MCF 10A (cell line): ENCODE results near the gene DEPDC1. TPM values are rescaled to one million over a fixed set of nuclear protein-coding genes. Genes with fewer than 3 reads are reported as not detected.

Experiments used
- BruUV-seq: library from RNA; stranded (reverse); fragments of 400-500 nt; replicated peaks from 2 replicates; lab custom pipeline; 2021; lab: Mats Ljungman, UMichigan
- CTCF ChIA-PET: fragments of 300-600 bp; sonication (Branson Sonifier 250); formaldehyde crosslinking; extraction: SDS; loops from one replicate; lab custom pipeline; 2021; ENCODE audit warnings: antibody characterized with exemption, inconsistent platforms; lab: Yijun Ruan, JAX
- POLR2A ChIA-PET: fragments of 300-600, 350-650 bp; sonication (Branson Sonifier 250); formaldehyde crosslinking; extraction: SDS; loops from one replicate; lab custom pipeline; 2020; ENCODE audit warnings: antibody characterized with exemption, inconsistent platforms; lab: Yijun Ruan, JAX
- DNase-seq: peaks from one replicate; pipeline ENCODE4 v3.0.0-alpha.2; 2018; ENCODE audit not compliant: unreplicated experiment
- H3K27ac Mint-ChIP-seq: one replicate; pipeline ENCODE4 v1.8.0; 2022; ENCODE audit warnings: mild to moderate bottlenecking, low read depth, mixed read lengths; ENCODE audit not compliant: unreplicated experiment
- H3K27me3 Mint-ChIP-seq: one replicate; pipeline ENCODE4 v1.8.0; 2022; ENCODE audit warnings: mixed read lengths; ENCODE audit not compliant: insufficient read depth, unreplicated experiment
- H3K36me3 Mint-ChIP-seq: one replicate; pipeline ENCODE4 v1.8.0; 2022; ENCODE audit warnings: mild to moderate bottlenecking, moderate library complexity, mixed read lengths; ENCODE audit not compliant: insufficient read depth, unreplicated experiment
- H3K4me1 Mint-ChIP-seq: one replicate; pipeline ENCODE4 v1.8.0; 2022; ENCODE audit warnings: mixed read lengths; ENCODE audit not compliant: insufficient read depth, unreplicated experiment
- H3K4me3 Mint-ChIP-seq: one replicate; pipeline ENCODE4 v1.8.0; 2022; ENCODE audit warnings: mild to moderate bottlenecking, moderate library complexity, mixed read lengths; ENCODE audit not compliant: unreplicated experiment
- H3K9me3 Mint-ChIP-seq: one replicate; pipeline ENCODE4 v1.8.0; 2022; ENCODE audit warnings: mixed read lengths; ENCODE audit not compliant: unreplicated experiment
- CTCF ChIP-seq: fragments of 200-600 bp; IDR thresholded peaks from one replicate; pipeline ENCODE4 v1.8.0; 2022; ENCODE audit warnings: antibody characterized with exemption, mild to moderate bottlenecking; ENCODE audit not compliant: unreplicated experiment
- intact Hi-C: fragments of 100-400 bp; cut with micrococcal nuclease; formaldehyde crosslinking; loops from 2 replicates; pipeline ENCODE4 v1.14.1; 2022
- total RNA-seq: library from RNA; stranded (reverse); gene quantifications from 2 replicates; pipeline ENCODE4 v1.2.3, GENCODE V29; 2022

DEPDC1 gene
- total RNA-seq, 1 experiment from 2014 or later, result 26.8 TPM

DNA sequence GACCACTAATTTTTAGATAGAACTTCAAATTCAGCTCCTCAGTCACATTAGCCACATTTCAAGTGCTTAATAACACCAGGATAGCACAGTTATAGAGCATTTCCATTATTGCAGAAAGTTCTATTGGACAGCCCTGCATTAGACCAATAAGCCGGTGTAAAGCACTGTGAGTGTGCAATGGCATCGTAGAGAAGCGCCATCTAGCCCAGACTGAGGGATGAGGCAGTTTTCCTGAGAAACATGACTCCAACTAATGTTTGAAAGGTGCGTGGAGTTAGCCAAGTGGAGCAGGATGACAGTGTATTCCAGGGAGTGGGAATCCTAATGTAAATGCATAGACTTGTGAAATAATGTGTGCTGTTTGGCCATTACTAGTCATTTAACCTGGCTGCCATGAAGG lies 54.9 kb downstream of the DEPDC1 start:
- H3K27ac Mint-ChIP-seq, result no peak overlapping the region
- DNase-seq, result no peak
- no TSS peak for BruUV-seq
- no peaks in the 10 kb centered on the region for H3K9me3 Mint-ChIP-seq
- peaks cover 14% of the 10 kb centered on the region for H3K4me1 Mint-ChIP-seq
- ChIA-PET POLR2A (no interaction called here), CTCF (interaction anchor here (0.6 to 4.0 kb wide), 17 partner anchors 9 to 1527 kb away, joined by 3 to 39 read pairs (median 4); no protein-coding TSS in a partner anchor)
- TF ChIP-seq CTCF, result no peak
- H3K27me3 Mint-ChIP-seq, result no peaks in the 10 kb centered on the region
- intact Hi-C loops, result loop anchor here (2.0 to 5.0 kb wide), 2 partner anchors 90 to 325 kb away; no protein-coding TSS in a partner anchor
- H3K4me3 Mint-ChIP-seq, result no peak overlapping the region
- no peaks in the 10 kb centered on the region for H3K36me3 Mint-ChIP-seq

DNA sequence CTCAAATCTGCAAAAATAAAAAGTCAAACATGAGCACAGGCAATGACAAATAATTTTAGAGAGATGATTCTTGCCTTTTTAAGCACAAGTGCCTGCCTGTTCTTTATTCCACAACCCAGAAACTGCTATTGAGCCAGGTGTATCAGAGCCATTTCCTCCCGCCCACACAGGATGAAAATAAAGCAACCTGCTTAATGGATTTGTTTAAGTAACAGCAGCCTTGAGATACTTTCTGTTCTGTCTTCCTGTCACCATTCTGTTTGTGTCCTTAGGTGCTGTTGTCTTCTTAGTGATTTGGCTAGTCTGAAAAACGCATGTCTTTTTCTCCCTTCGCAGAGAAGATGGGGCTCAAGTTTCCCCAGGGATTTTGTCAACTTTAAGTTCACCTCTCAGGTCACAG lies 58.6 kb downstream of the DEPDC1 start:
- DNase-seq, result no peak
- CTCF ChIA-PET, result interaction anchor here (0.7 kb wide), 1 partner anchor 1180 kb away, joined by 3 read pairs; no protein-coding TSS in a partner anchor
- POLR2A ChIA-PET, result no interaction called here
- Mint-ChIP-seq H3K36me3 (no peaks in the 10 kb centered on the region), H3K9me3 (no peaks in the 10 kb centered on the region), H3K4me1 (peaks cover 11% of the 10 kb centered on the region), H3K27me3 (no peaks in the 10 kb centered on the region), H3K4me3 (no peak overlapping the region), H3K27ac (no peak overlapping the region)
- intact Hi-C loops, result no loop called here
- no peak for TF ChIP-seq CTCF
- BruUV-seq, result no TSS peak

GRCh38 chr1:68433395-68433794 lies 63.5 kb downstream of the DEPDC1 start:
- Mint-ChIP-seq H3K4me1 (peaks cover under 1% of the 10 kb centered on the region), H3K27ac (no peak overlapping the region), H3K4me3 (no peak overlapping the region), H3K9me3 (no peaks in the 10 kb centered on the region), H3K36me3 (no peaks in the 10 kb centered on the region), H3K27me3 (no peaks in the 10 kb centered on the region)
- ChIA-PET POLR2A (no interaction called here), CTCF (interaction anchor here (0.6 to 1.9 kb wide), 4 partner anchors 10 to 582 kb away, joined by 3 to 9 read pairs (median 4); no protein-coding TSS in a partner anchor)
- intact Hi-C loops, result no loop called here
- BruUV-seq, result no TSS peak
- no peak for TF ChIP-seq CTCF
- no peak for DNase-seq

- POLR2A ChIA-PET, result interaction anchor here (0.7 kb wide), 1 partner anchor 66 kb away, joined by 4 read pairs; no protein-coding TSS in a partner anchor
- Mint-ChIP-seq H3K4me1 (no peaks in the 10 kb centered on the region), H3K9me3 (no peaks in the 10 kb centered on the region), H3K27ac (no peak overlapping the region), H3K36me3 (peaks cover 7% of the 10 kb centered on the region), H3K4me3 (no peak overlapping the region), H3K27me3 (no peaks in the 10 kb centered on the region)
- CTCF ChIA-PET, result interaction anchor here (2.2 kb wide), 1 partner anchor 12 kb away, joined by 10 read pairs; no protein-coding TSS in a partner anchor
- intact Hi-C loops, result no loop called here
- no peak for TF ChIP-seq CTCF
- no TSS peak for BruUV-seq
- no peak for DNase-seq
These were observed 65.8 kb downstream of the DEPDC1 start for GRCh38 chr1:68431076-68431475.
